GM11168 (cell line): Measurements from ENCODE around the gene SLC6A20.
"Not testable (repeated sequence)": the region's sequence is repeated elsewhere in the genome, so short reads cannot be mapped to it uniquely, and the experiment has no call there.

Experiments
- in situ Hi-C: fragments of 300-500 bp; cut with MboI; formaldehyde crosslinking; loops from one replicate; pipeline ENCODE4 v1.12.0; 2022; ENCODE audit warnings: low sequenced_read_pairs; ENCODE audit not compliant: unreplicated experiment

The SLC6A20 gene

GRCh38 chr3:45762647-45763302 lies 33.6 kb downstream of the SLC6A20 start:
- in situ Hi-C loops = loop anchor here (5.0 to 10.0 kb wide), 2 partner anchors 165 to 322 kb away; no protein-coding TSS in a partner anchor

- in situ Hi-C loops = loop anchor here (5.0 to 10.0 kb wide), 2 partner anchors 165 to 323 kb away; no protein-coding TSS in a partner anchor
These were observed 34.5 kb downstream of the SLC6A20 start for GRCh38 chr3:45761831-45762230.

- in situ Hi-C loops = loop anchor here (5.0 to 10.0 kb wide), 2 partner anchors 166 to 324 kb away; no protein-coding TSS in a partner anchor
These were observed 35.2 kb downstream of the SLC6A20 start for GRCh38 chr3:45760878-45761711.

- in situ Hi-C loops = loop anchor here (5.0 to 10.0 kb wide), 2 partner anchors 167 to 325 kb away; no protein-coding TSS in a partner anchor
These were observed 36.5 kb downstream of the SLC6A20 start for GRCh38 chr3:45759851-45760250.

GRCh38 chr3:45758871-45759270 lies 37.5 kb downstream of the SLC6A20 start:
- in situ Hi-C loops = no loop called here

- in situ Hi-C loops = not testable (repeated sequence)
These were observed 39.2 kb downstream of the SLC6A20 start for GRCh38 chr3:45757141-45757540.

- in situ Hi-C loops = no loop called here
These were observed 40.3 kb downstream of the SLC6A20 start for GRCh38 chr3:45756055-45756454.

- in situ Hi-C loops = no loop called here
These were observed 41.9 kb downstream of the SLC6A20 start for GRCh38 chr3:45754461-45754860.

- in situ Hi-C loops = no loop called here
These were observed 43.2 kb downstream of the SLC6A20 start for GRCh38 chr3:45753095-45753494.

- in situ Hi-C loops = no loop called here
These were observed 44.6 kb downstream of the SLC6A20 start for GRCh38 chr3:45751537-45752242.

GRCh38 chr3:45749880-45750279 lies 46.5 kb downstream of the SLC6A20 start:
- in situ Hi-C loops = no loop called here

- in situ Hi-C loops = not testable (repeated sequence)
These were observed 47.2 kb downstream of the SLC6A20 start for GRCh38 chr3:45749036-45749600.

GRCh38 chr3:45748068-45748467 lies 48.3 kb downstream of the SLC6A20 start:
- in situ Hi-C loops = no loop called here

- in situ Hi-C loops = no loop called here
These were observed 49.3 kb downstream of the SLC6A20 start for GRCh38 chr3:45746777-45747622.

- in situ Hi-C loops = no loop called here
These were observed 50.1 kb downstream of the SLC6A20 start for GRCh38 chr3:45746165-45746776.

GRCh38 chr3:45742461-45743089 lies 53.8 kb downstream of the SLC6A20 start:
- in situ Hi-C loops = no loop called here

GRCh38 chr3:45741742-45742460 lies 54.4 kb downstream of the SLC6A20 start:
- in situ Hi-C loops = no loop called here

GRCh38 chr3:45741247-45741646 lies 55.1 kb downstream of the SLC6A20 start:
- in situ Hi-C loops = no loop called here
